ENCODE data around the gene KBTBD12. TPM values are rescaled to one million over a fixed set of nuclear protein-coding genes. Genes with fewer than 3 reads are reported as not detected.
"Not testable (repeated sequence)": the region's sequence is repeated elsewhere in the genome, so short reads cannot be mapped to it uniquely, and the experiment has no call there.

KBTBD12 gene
- polyA plus RNA-seq, 2 of the 4 experiments (the other 2 are of a cell fraction), result not detected

- DNase-seq (ENCODE audit: low read depth in 1 of 2, low spot score in 1 of 2), result no peak
- whole genome bisulfite sequencing (ENCODE audit: missing lambda C conversion rate), result 74% methylated on average over 8 of the region's 8 CpGs
- POLR2A ChIA-PET, result no interaction called here
Measured at GRCh38 chr3:127911421-127911931, 3.6 kb upstream of the KBTBD12 start.

DNA sequence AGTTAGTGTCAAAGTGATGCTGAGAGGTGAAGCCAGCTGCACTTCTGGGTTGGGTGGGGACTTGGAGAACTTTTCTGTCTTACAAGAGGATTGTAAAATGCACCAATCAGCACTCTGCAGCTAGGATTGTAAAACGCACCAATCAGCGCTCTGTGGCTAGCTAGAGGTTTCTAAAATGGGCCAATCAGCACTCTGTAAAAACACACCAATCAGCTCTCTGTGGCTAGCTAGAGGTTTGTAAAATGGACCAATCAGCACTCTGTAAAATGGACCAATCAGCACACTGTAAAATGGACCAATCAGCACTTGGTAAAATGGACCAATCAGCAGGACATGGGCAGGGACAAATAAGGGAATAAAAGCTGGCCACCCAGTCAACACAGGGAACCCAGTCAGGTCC is 1.2 kb upstream of the KBTBD12 start:
- POLR2A ChIA-PET; H3K4me2 ChIP-seq; H3K9me3 ChIP-seq; H3K4me3 ChIP-seq; DNase-seq (ENCODE audit: low read depth in 1 of 2, low spot score in 1 of 2); H3K4me1 ChIP-seq; FAIRE-seq; H3K27ac ChIP-seq; ATAC-seq: not testable (repeated sequence)
- TF ChIP-seq MAFK (IDR thresholded peaks at IDR 0.05; ENCODE audit: partially characterized antibody), result peak; percentile 44
- CTCF ChIA-PET, result interaction anchor here (0.6 to 1.3 kb wide), 2 partner anchors 15 to 165 kb away, joined by 3 to 4 read pairs; no protein-coding TSS in a partner anchor
- 74% methylated on average over 2 of the region's 2 CpGs for WGBS (ENCODE audit: missing lambda C conversion rate)

More at GRCh38 chr3:127911421-127911931, 3.6 kb upstream of the KBTBD12 start:
- H3K4me2 ChIP-seq, result no peak overlapping the region
- FAIRE-seq (no peak), ATAC-seq (no peak)
- H3K9me3 ChIP-seq, result no peaks in the 10 kb centered on the region
- no peak overlapping the region for H3K4me3 ChIP-seq
- TF ChIP-seq TFCP2L1 (CRISPR knock-in tag; IDR thresholded peaks at IDR 0.05) (no peak), SMC3 (IDR thresholded peaks at IDR 0.05) (no peak), MAZ (IDR thresholded peaks at IDR 0.05; ENCODE audit: borderline replicate concordance, low read depth, low read length) (no peak), CHD2 (IDR thresholded peaks at IDR 0.05; ENCODE audit: low read length, partially characterized antibody) (no peak), MAFK (IDR thresholded peaks at IDR 0.05; ENCODE audit: partially characterized antibody) (no peak), NFE2L2 (conservative IDR thresholded peaks at IDR 0.05; ENCODE audit: low read length) (no peak), FOXS1 (CRISPR knock-in tag; IDR thresholded peaks at IDR 0.05) (no peak), EP300 (IDR thresholded peaks at IDR 0.05) (no peak), FOSB (CRISPR knock-in tag; IDR thresholded peaks at IDR 0.05) (no peak), ATOH8 (CRISPR knock-in tag; IDR thresholded peaks at IDR 0.05; ENCODE audit: low read depth) (no peak), ESRRA (IDR thresholded peaks at IDR 0.05; ENCODE audit: borderline replicate concordance, low read length) (no peak), RAD21 (conservative IDR thresholded peaks at IDR 0.05 in 1 of 2, IDR thresholded peaks at IDR 0.05 in 1 of 2) (no peak), HDAC2 (IDR thresholded peaks at IDR 0.05) (no peak), ZFP36 (IDR thresholded peaks at IDR 0.05; ENCODE audit: borderline replicate concordance, partially characterized antibody) (no peak), CBX2 (IDR thresholded peaks at IDR 0.05; ENCODE audit: borderline replicate concordance, low read depth) (no peak), CTCF (IDR thresholded peaks at IDR 0.05) (no peak)
- TF ChIP-seq, protein P1, sequence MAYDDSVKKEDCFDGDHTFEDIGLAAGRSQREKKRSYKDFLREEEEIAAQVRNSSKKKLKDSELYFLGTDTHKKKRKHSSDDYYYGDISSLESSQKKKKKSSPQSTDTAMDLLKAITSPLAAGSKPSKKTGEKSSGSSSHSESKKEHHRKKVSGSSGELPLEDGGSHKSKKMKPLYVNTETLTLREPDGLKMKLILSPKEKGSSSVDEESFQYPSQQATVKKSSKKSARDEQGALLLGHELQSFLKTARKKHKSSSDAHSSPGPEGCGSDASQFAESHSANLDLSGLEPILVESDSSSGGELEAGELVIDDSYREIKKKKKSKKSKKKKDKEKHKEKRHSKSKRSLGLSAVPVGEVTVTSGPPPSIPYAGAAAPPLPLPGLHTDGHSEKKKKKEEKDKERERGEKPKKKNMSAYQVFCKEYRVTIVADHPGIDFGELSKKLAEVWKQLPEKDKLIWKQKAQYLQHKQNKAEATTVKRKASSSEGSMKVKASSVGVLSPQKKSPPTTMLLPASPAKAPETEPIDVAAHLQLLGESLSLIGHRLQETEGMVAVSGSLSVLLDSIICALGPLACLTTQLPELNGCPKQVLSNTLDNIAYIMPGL (CRISPR knock-in tag; IDR thresholded peaks at IDR 0.05; ENCODE audit: borderline replicate concordance), result no peak
- TF ChIP-seq, protein P2, sequence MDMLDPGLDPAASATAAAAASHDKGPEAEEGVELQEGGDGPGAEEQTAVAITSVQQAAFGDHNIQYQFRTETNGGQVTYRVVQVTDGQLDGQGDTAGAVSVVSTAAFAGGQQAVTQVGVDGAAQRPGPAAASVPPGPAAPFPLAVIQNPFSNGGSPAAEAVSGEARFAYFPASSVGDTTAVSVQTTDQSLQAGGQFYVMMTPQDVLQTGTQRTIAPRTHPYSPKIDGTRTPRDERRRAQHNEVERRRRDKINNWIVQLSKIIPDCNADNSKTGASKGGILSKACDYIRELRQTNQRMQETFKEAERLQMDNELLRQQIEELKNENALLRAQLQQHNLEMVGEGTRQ (IDR thresholded peaks at IDR 0.05), result no peak
- TF ChIP-seq, protein P3, sequence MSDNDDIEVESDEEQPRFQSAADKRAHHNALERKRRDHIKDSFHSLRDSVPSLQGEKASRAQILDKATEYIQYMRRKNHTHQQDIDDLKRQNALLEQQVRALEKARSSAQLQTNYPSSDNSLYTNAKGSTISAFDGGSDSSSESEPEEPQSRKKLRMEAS (IDR thresholded peaks at IDR 0.05), result no peak
- TF ChIP-seq, protein P4, sequence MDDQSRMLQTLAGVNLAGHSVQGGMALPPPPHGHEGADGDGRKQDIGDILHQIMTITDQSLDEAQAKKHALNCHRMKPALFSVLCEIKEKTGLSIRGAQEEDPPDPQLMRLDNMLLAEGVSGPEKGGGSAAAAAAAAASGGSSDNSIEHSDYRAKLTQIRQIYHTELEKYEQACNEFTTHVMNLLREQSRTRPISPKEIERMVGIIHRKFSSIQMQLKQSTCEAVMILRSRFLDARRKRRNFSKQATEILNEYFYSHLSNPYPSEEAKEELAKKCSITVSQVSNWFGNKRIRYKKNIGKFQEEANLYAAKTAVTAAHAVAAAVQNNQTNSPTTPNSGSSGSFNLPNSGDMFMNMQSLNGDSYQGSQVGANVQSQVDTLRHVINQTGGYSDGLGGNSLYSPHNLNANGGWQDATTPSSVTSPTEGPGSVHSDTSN (IDR thresholded peaks at IDR 0.05), result no peak
- H3K4me1 ChIP-seq, result no peaks in the 10 kb centered on the region
- CTCF ChIA-PET, result interaction anchor here (1.5 kb wide), 1 partner anchor 48 kb away, joined by 3 read pairs; no protein-coding TSS in a partner anchor
- H3K27ac ChIP-seq, result no peak overlapping the region

Data from A549 (cell line).